Mucosa of stomach (tissue), 1 donor: Measurements from ENCODE around the gene ADD1.

Experiments
- H3K27me3 ChIP-seq: one replicate; pipeline ENCODE4 v1.7.0; 2013; ENCODE audit warnings: mild to moderate bottlenecking, low read length; ENCODE audit not compliant: control insufficient read depth, insufficient read depth
- H3K36me3 ChIP-seq: one replicate; pipeline ENCODE4 v1.7.0; 2013; ENCODE audit warnings: low read length; ENCODE audit not compliant: control insufficient read depth, insufficient read depth
- H3K4me1 ChIP-seq: one replicate; pipeline ENCODE4 v1.7.0; 2013; ENCODE audit warnings: mild to moderate bottlenecking, low read length; ENCODE audit not compliant: control insufficient read depth, insufficient read depth
- H3K4me3 ChIP-seq: one replicate; pipeline ENCODE4 v1.7.0; 2013; ENCODE audit warnings: low read length
- H3K9ac ChIP-seq: one replicate; pipeline ENCODE4 v1.7.0; 2013; ENCODE audit warnings: mild to moderate bottlenecking, low read length, moderate library complexity
- H3K9me3 ChIP-seq: one replicate; pipeline ENCODE4 v1.7.0; 2013; ENCODE audit warnings: mild to moderate bottlenecking, low read length, moderate library complexity; ENCODE audit not compliant: control insufficient read depth
- donor health status: Pancreatic carcinoma.

The ADD1 gene

GRCh38 chr4:2810388-2810787, 33.3 kb upstream of the ADD1 start:
- H3K4me3 ChIP-seq, result no peak overlapping the region
- peaks cover 74% of the 10 kb centered on the region for H3K4me1 ChIP-seq
- no peak overlapping the region for H3K9ac ChIP-seq
- no peaks in the 10 kb centered on the region for H3K36me3 ChIP-seq
- no peaks in the 10 kb centered on the region for H3K9me3 ChIP-seq
- no peaks in the 10 kb centered on the region for H3K27me3 ChIP-seq

GRCh38 chr4:2811830-2812611, 31.6 kb upstream of the ADD1 start:
- H3K4me3 ChIP-seq, result no peak overlapping the region
- no peaks in the 10 kb centered on the region for H3K36me3 ChIP-seq
- H3K27me3 ChIP-seq, result no peaks in the 10 kb centered on the region
- peak overlapping the region; percentile 73 for H3K9ac ChIP-seq
- no peaks in the 10 kb centered on the region for H3K9me3 ChIP-seq
- H3K4me1 ChIP-seq, result peaks cover 62% of the 10 kb centered on the region

GRCh38 chr4:2812612-2813354, 30.9 kb upstream of the ADD1 start:
- Histone ChIP-seq H3K27me3 (no peaks in the 10 kb centered on the region), H3K36me3 (no peaks in the 10 kb centered on the region), H3K4me1 (peaks cover 61% of the 10 kb centered on the region), H3K9ac (peak overlapping the region; percentile 73), H3K4me3 (peak overlapping the region; percentile 22), H3K9me3 (no peaks in the 10 kb centered on the region)

- peak overlapping the region; percentile 22 for H3K4me3 ChIP-seq
- no peaks in the 10 kb centered on the region for H3K27me3 ChIP-seq
- no peak overlapping the region for H3K9ac ChIP-seq
- no peaks in the 10 kb centered on the region for H3K36me3 ChIP-seq
- no peaks in the 10 kb centered on the region for H3K9me3 ChIP-seq
- H3K4me1 ChIP-seq, result peaks cover 55% of the 10 kb centered on the region
Observed at GRCh38 chr4:2813446-2814405, 29.9 kb upstream of the ADD1 start.

GRCh38 chr4:2814627-2815270, 28.9 kb upstream of the ADD1 start:
- H3K36me3 ChIP-seq, result no peaks in the 10 kb centered on the region
- H3K27me3 ChIP-seq, result no peaks in the 10 kb centered on the region
- H3K9ac ChIP-seq, result no peak overlapping the region
- peaks cover 53% of the 10 kb centered on the region for H3K4me1 ChIP-seq
- no peaks in the 10 kb centered on the region for H3K9me3 ChIP-seq
- no peak overlapping the region for H3K4me3 ChIP-seq

GRCh38 chr4:2816401-2816954, 27.2 kb upstream of the ADD1 start:
- Histone ChIP-seq H3K4me1 (peaks cover 45% of the 10 kb centered on the region), H3K4me3 (no peak overlapping the region), H3K9ac (no peak overlapping the region), H3K9me3 (no peaks in the 10 kb centered on the region), H3K36me3 (no peaks in the 10 kb centered on the region), H3K27me3 (no peaks in the 10 kb centered on the region)

GRCh38 chr4:2817137-2817536, 26.5 kb upstream of the ADD1 start:
- Histone ChIP-seq H3K4me3 (no peak overlapping the region), H3K4me1 (peaks cover 38% of the 10 kb centered on the region), H3K36me3 (no peaks in the 10 kb centered on the region), H3K9me3 (no peaks in the 10 kb centered on the region), H3K27me3 (no peaks in the 10 kb centered on the region), H3K9ac (no peak overlapping the region)

- peaks cover 7% of the 10 kb centered on the region for H3K36me3 ChIP-seq
- H3K9me3 ChIP-seq, result no peaks in the 10 kb centered on the region
- H3K27me3 ChIP-seq, result no peaks in the 10 kb centered on the region
- H3K4me1 ChIP-seq, result peaks cover 33% of the 10 kb centered on the region
- H3K4me3 ChIP-seq, result peak overlapping the region; percentile 41
- H3K9ac ChIP-seq, result peak overlapping the region; percentile 53
Observed at GRCh38 chr4:2817701-2818350, 25.8 kb upstream of the ADD1 start.

GRCh38 chr4:2818351-2818939, 25.2 kb upstream of the ADD1 start:
- Histone ChIP-seq H3K9ac (peak overlapping the region; percentile 53), H3K27me3 (no peaks in the 10 kb centered on the region), H3K4me1 (peaks cover 29% of the 10 kb centered on the region), H3K36me3 (peaks cover 12% of the 10 kb centered on the region), H3K4me3 (no peak overlapping the region), H3K9me3 (no peaks in the 10 kb centered on the region)

- Histone ChIP-seq H3K9me3 (no peaks in the 10 kb centered on the region), H3K36me3 (peaks cover 13% of the 10 kb centered on the region), H3K4me1 (peaks cover 24% of the 10 kb centered on the region), H3K27me3 (no peaks in the 10 kb centered on the region), H3K9ac (no peak overlapping the region), H3K4me3 (no peak overlapping the region)
Observed at GRCh38 chr4:2819244-2820215, 24.1 kb upstream of the ADD1 start.
